ENCODE results near the gene CDH22. TPM values are rescaled to one million over a fixed set of nuclear protein-coding genes. Genes with fewer than 3 reads are reported as not detected.

The CDH22 gene
- total and polyA plus RNA-seq, 4 donors = not detected

GRCh38 chr20:46176739-46177378 lies 131.4 kb downstream of the CDH22 start:
- 71 to 76% methylated on average over 13 of the region's 13 CpGs for WGBS, 2 donors
- DNase-seq (peak in 1 of 2 donors; percentile 21), ATAC-seq (ENCODE audit: low FRiP score) (no peak)
- Histone ChIP-seq H3K27ac (ENCODE audit: low read depth in 1 of 2, low read length in 2 of 2) (no peak overlapping the region), H3K27me3 (ENCODE audit: control insufficient read depth in 1 of 2, insufficient read depth in 2 of 2, low read length in 1 of 2) (peaks cover 0 to 4% of the 10 kb centered on the region in 2 donors), H3K4me1 (ENCODE audit: control insufficient read depth in 1 of 2, insufficient read depth in 2 of 2, low read length in 2 of 2) (no peaks in the 10 kb centered on the region), H3K9me3 (ENCODE audit: control insufficient read depth, low read length) (no peaks in the 10 kb centered on the region), H3K4me3 (ENCODE audit: low read length in 2 of 2) (no peak overlapping the region), H3K36me3 (ENCODE audit: control insufficient read depth in 1 of 2, insufficient read depth in 2 of 2, low read length in 1 of 2) (no peaks in the 10 kb centered on the region)
- intact Hi-C loops (cut with DNase I) = loop anchor here in 1 of 2 donors (10.0 kb wide), 1 partner anchor 152 kb away; the partner anchor contains the start of gene SLC12A5

GRCh38 chr20:46175127-46175494 lies 133.2 kb downstream of the CDH22 start:
- H3K36me3 ChIP-seq (ENCODE audit: control insufficient read depth in 1 of 2, insufficient read depth in 2 of 2, low read length in 1 of 2) = no peaks in the 10 kb centered on the region
- 82 to 86% methylated on average over 4 of the region's 4 CpGs for WGBS, 2 donors
- H3K27me3 ChIP-seq (ENCODE audit: control insufficient read depth in 1 of 2, insufficient read depth in 2 of 2, low read length in 1 of 2) = peaks cover 0 to 4% of the 10 kb centered on the region in 2 donors
- no peak overlapping the region for H3K4me3 ChIP-seq (ENCODE audit: low read length in 2 of 2)
- H3K27ac ChIP-seq (ENCODE audit: low read depth in 1 of 2, low read length in 2 of 2) = no peak overlapping the region
- ATAC-seq (ENCODE audit: low FRiP score) (no peak), DNase-seq (no peak)
- intact Hi-C loops (cut with DNase I) = loop anchor here (2.0 to 10.0 kb wide), 2 partner anchors 150 to 152 kb away; partner anchors contain the start of gene SLC12A5 (in 1 of the 2)
- H3K9me3 ChIP-seq (ENCODE audit: control insufficient read depth, low read length) = no peaks in the 10 kb centered on the region
- no peaks in the 10 kb centered on the region for H3K4me1 ChIP-seq (ENCODE audit: control insufficient read depth in 1 of 2, insufficient read depth in 2 of 2, low read length in 2 of 2)

GRCh38 chr20:46174469-46175126 lies 133.7 kb downstream of the CDH22 start:
- H3K4me1 ChIP-seq (ENCODE audit: control insufficient read depth in 1 of 2, insufficient read depth in 2 of 2, low read length in 2 of 2) = no peaks in the 10 kb centered on the region
- no peaks in the 10 kb centered on the region for H3K9me3 ChIP-seq (ENCODE audit: control insufficient read depth, low read length)
- H3K36me3 ChIP-seq (ENCODE audit: control insufficient read depth in 1 of 2, insufficient read depth in 2 of 2, low read length in 1 of 2) = no peaks in the 10 kb centered on the region
- 3% methylated on average over 49 to 77 of the region's 77 CpGs for WGBS, 2 donors
- no peak for ATAC-seq (ENCODE audit: low FRiP score)
- intact Hi-C loops (cut with DNase I) = loop anchor here (2.0 to 10.0 kb wide), 2 partner anchors 150 to 152 kb away; partner anchors contain the start of gene SLC12A5 (in 1 of the 2)
- peak; percentile 72 to 90 for DNase-seq
- H3K4me3 ChIP-seq (ENCODE audit: low read length in 2 of 2) = no peak overlapping the region
- H3K27ac ChIP-seq (ENCODE audit: low read depth in 1 of 2, low read length in 2 of 2) = no peak overlapping the region
- peaks cover 0 to 4% of the 10 kb centered on the region in 2 donors for H3K27me3 ChIP-seq (ENCODE audit: control insufficient read depth in 1 of 2, insufficient read depth in 2 of 2, low read length in 1 of 2)

- peaks cover 0 to 4% of the 10 kb centered on the region in 2 donors for H3K27me3 ChIP-seq (ENCODE audit: control insufficient read depth in 1 of 2, insufficient read depth in 2 of 2, low read length in 1 of 2)
- intact Hi-C loops (cut with DNase I) = loop anchor here (2.0 to 10.0 kb wide), 2 partner anchors 149 to 151 kb away; partner anchors contain the start of gene SLC12A5 (in 1 of the 2)
- H3K9me3 ChIP-seq (ENCODE audit: control insufficient read depth, low read length) = no peaks in the 10 kb centered on the region
- H3K27ac ChIP-seq (ENCODE audit: low read depth in 1 of 2, low read length in 2 of 2) = no peak overlapping the region
- H3K36me3 ChIP-seq (ENCODE audit: control insufficient read depth in 1 of 2, insufficient read depth in 2 of 2, low read length in 1 of 2) = no peaks in the 10 kb centered on the region
- 21 to 32% methylated on average over 21 to 25 of the region's 25 CpGs for WGBS, 2 donors
- no peak overlapping the region for H3K4me3 ChIP-seq (ENCODE audit: low read length in 2 of 2)
- ATAC-seq (ENCODE audit: low FRiP score) = no peak
- no peaks in the 10 kb centered on the region for H3K4me1 ChIP-seq (ENCODE audit: control insufficient read depth in 1 of 2, insufficient read depth in 2 of 2, low read length in 2 of 2)
- DNase-seq = peak in 1 of 2 donors; percentile 24
Observed at GRCh38 chr20:46173652-46174468, 134.4 kb downstream of the CDH22 start.

DNA sequence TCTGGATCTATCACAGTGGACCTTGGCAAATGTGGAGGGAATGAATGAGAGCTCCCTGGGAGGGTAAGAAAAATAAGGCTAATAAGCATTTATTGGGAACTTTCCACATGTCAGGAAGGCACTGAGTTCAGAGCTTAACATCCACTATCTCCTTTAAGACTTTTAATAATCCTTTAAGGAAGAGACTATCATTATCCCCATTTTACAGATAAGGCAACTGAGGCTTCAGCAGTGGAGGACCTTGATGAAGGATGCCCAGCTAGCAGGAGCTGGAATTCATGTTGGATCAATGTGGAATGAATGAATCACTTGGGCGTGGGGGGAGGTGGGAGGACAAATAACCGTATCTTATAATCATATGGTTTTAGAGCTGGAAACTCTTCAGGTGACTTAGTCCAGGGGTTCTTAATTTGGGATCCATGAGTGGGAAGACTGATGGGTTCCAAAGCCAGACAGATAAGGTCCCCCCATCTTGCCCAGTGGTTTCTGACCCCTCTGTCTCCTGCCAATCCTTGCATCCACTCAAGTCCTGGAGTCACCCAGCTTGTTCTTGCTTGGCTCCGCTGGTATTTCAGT lies 135.2 kb downstream of the CDH22 start:
- H3K4me3 ChIP-seq (ENCODE audit: low read length in 2 of 2) = no peak overlapping the region
- no peaks in the 10 kb centered on the region for H3K9me3 ChIP-seq (ENCODE audit: control insufficient read depth, low read length)
- no peak overlapping the region for H3K27ac ChIP-seq (ENCODE audit: low read depth in 1 of 2, low read length in 2 of 2)
- ATAC-seq (ENCODE audit: low FRiP score) = no peak
- no peaks in the 10 kb centered on the region for H3K4me1 ChIP-seq (ENCODE audit: control insufficient read depth in 1 of 2, insufficient read depth in 2 of 2, low read length in 2 of 2)
- no peaks in the 10 kb centered on the region for H3K36me3 ChIP-seq (ENCODE audit: control insufficient read depth in 1 of 2, insufficient read depth in 2 of 2, low read length in 1 of 2)
- DNase-seq = no peak
- intact Hi-C loops (cut with DNase I) = loop anchor here in 1 of 2 donors (10.0 kb wide), 1 partner anchor 148 kb away; the partner anchor contains the start of gene SLC12A5
- 70 to 71% methylated on average over 3 of the region's 3 CpGs for WGBS, 2 donors
- H3K27me3 ChIP-seq (ENCODE audit: control insufficient read depth in 1 of 2, insufficient read depth in 2 of 2, low read length in 1 of 2) = peaks cover 0 to 4% of the 10 kb centered on the region in 2 donors

DNA sequence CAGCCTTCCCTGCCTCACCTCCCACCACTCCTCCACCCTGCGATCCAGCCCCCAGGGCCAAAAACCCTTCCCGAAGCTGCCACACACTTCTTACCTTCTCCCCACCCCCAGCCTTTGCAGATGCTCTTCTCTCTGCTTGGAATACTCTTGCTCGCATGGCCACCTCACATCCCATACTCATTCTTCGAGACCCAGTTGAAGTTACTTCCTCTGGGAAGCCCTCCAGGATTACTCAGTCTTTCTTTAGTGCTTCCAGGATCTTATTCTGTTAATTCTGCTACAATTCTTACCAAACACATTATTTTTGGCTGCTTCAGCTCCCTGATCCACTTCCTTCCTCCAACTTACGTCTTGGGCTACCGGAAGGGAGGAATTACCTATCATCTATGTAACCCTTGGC lies 135.8 kb downstream of the CDH22 start:
- H3K4me3 ChIP-seq (ENCODE audit: low read length in 2 of 2) = no peak overlapping the region
- intact Hi-C loops (cut with DNase I) = loop anchor here in 1 of 2 donors (10.0 kb wide), 1 partner anchor 148 kb away; the partner anchor contains the start of gene SLC12A5
- H3K9me3 ChIP-seq (ENCODE audit: control insufficient read depth, low read length) = no peaks in the 10 kb centered on the region
- H3K27ac ChIP-seq (ENCODE audit: low read depth in 1 of 2, low read length in 2 of 2) = no peak overlapping the region
- H3K4me1 ChIP-seq (ENCODE audit: control insufficient read depth in 1 of 2, insufficient read depth in 2 of 2, low read length in 2 of 2) = no peaks in the 10 kb centered on the region
- ATAC-seq (ENCODE audit: low FRiP score) = no peak
- H3K27me3 ChIP-seq (ENCODE audit: control insufficient read depth in 1 of 2, insufficient read depth in 2 of 2, low read length in 1 of 2) = peaks cover 0 to 4% of the 10 kb centered on the region in 2 donors
- H3K36me3 ChIP-seq (ENCODE audit: control insufficient read depth in 1 of 2, insufficient read depth in 2 of 2, low read length in 1 of 2) = no peaks in the 10 kb centered on the region
- WGBS, 2 donors = 50 to 57% methylated on average over 6 of the region's 6 CpGs
- DNase-seq = peak in 1 of 2 donors; percentile 10

DNA sequence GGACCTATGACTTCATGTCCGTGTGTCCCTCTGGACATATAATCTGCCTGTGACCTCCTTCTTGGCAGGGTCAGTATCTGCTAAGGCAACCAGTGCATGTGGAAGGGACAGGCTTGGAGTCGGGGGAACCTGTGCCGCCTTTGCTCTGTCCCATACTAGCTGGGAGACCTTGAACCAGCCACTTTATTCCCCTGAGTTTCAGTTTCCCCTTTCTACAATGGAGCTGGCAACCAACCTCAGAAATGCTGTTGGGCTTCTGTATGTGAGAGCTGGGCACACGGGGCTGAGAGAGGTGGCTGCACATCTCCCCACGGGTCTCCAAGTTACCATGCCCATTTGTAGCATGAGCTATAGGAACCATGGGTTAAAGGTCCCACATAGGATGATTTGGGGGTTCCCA lies 136.4 kb downstream of the CDH22 start:
- ATAC-seq (ENCODE audit: low FRiP score) (no peak), DNase-seq (peak in 1 of 2 donors; percentile 10)
- Histone ChIP-seq H3K27me3 (ENCODE audit: control insufficient read depth in 1 of 2, insufficient read depth in 2 of 2, low read length in 1 of 2) (peaks cover 0 to 4% of the 10 kb centered on the region in 2 donors), H3K9me3 (ENCODE audit: control insufficient read depth, low read length) (peaks cover 2% of the 10 kb centered on the region), H3K27ac (ENCODE audit: low read depth in 1 of 2, low read length in 2 of 2) (no peak overlapping the region), H3K4me1 (ENCODE audit: control insufficient read depth in 1 of 2, insufficient read depth in 2 of 2, low read length in 2 of 2) (no peaks in the 10 kb centered on the region), H3K36me3 (ENCODE audit: control insufficient read depth in 1 of 2, insufficient read depth in 2 of 2, low read length in 1 of 2) (no peaks in the 10 kb centered on the region), H3K4me3 (ENCODE audit: low read length in 2 of 2) (no peak overlapping the region)
- 50 to 53% methylated on average over 5 of the region's 5 CpGs for WGBS, 2 donors
- intact Hi-C loops (cut with DNase I) = loop anchor here in 1 of 2 donors (10.0 kb wide), 1 partner anchor 147 kb away; the partner anchor contains the start of gene SLC12A5

DNA sequence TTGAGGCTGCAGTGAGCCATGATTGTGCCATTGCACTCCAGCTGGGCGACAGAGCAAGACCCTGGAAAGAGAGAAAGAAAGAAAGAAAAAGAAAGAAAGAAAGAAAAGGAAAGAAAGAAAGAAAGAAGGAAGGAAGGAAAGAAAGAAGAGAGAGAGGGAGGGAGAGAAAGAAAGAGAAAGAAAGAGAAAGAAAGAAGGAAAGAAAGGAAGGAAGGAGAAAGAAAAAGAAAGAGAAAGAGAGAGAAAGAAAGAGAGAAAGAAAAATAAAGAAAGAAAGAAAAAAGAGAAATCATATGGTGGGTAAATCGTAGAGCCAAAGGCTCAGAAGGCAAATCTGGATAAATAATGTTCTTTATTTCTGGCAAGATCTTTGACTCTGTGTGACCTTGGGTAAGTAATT lies 136.8 kb downstream of the CDH22 start:
- H3K9me3 ChIP-seq (ENCODE audit: control insufficient read depth, low read length) = peaks cover 2% of the 10 kb centered on the region
- H3K27me3 ChIP-seq (ENCODE audit: control insufficient read depth in 1 of 2, insufficient read depth in 2 of 2, low read length in 1 of 2) = peaks cover 0 to 4% of the 10 kb centered on the region in 2 donors
- ATAC-seq (ENCODE audit: low FRiP score) (no peak), DNase-seq (no peak)
- WGBS, 2 donors = 58 to 64% methylated on average over 2 of the region's 2 CpGs
- intact Hi-C loops (cut with DNase I) = loop anchor here in 1 of 2 donors (10.0 kb wide), 1 partner anchor 147 kb away; the partner anchor contains the start of gene SLC12A5
- no peak overlapping the region for H3K4me3 ChIP-seq (ENCODE audit: low read length in 2 of 2)
- H3K4me1 ChIP-seq (ENCODE audit: control insufficient read depth in 1 of 2, insufficient read depth in 2 of 2, low read length in 2 of 2) = no peaks in the 10 kb centered on the region
- H3K36me3 ChIP-seq (ENCODE audit: control insufficient read depth in 1 of 2, insufficient read depth in 2 of 2, low read length in 1 of 2) = no peaks in the 10 kb centered on the region
- no peak overlapping the region for H3K27ac ChIP-seq (ENCODE audit: low read depth in 1 of 2, low read length in 2 of 2)

All from aorta (tissue), 5 donors.